Duodenal mucosa (tissue), 2 donors: ENCODE data around the gene XRCC1.
"Not testable (repeated sequence)": the region's sequence is repeated elsewhere in the genome, so short reads cannot be mapped to it uniquely, and the experiment has no call there.

ENCODE experiments used
- H3K27ac ChIP-seq: one replicate; pipeline ENCODE4 v1.7.0; 2013; ENCODE audit warnings: low read depth, low read length
- H3K27me3 ChIP-seq, 2 donors: one replicate each; pipeline ENCODE4 v1.7.0; 2013; ENCODE audit warnings: low read length in 2 of 2, control low read depth in 1 of 2; ENCODE audit not compliant: insufficient read depth in 2 of 2, control insufficient read depth in 1 of 2
- H3K36me3 ChIP-seq, 2 donors: one replicate each; pipeline ENCODE4 v1.7.0; 2013; ENCODE audit warnings: low read length in 2 of 2, control low read depth in 1 of 2; ENCODE audit not compliant: insufficient read depth in 2 of 2, control insufficient read depth in 1 of 2
- H3K4me1 ChIP-seq, 2 donors: one replicate each; pipeline ENCODE4 v1.7.0; 2013; ENCODE audit warnings: low read length in 2 of 2, control low read depth in 1 of 2; ENCODE audit not compliant: insufficient read depth in 2 of 2, control insufficient read depth in 1 of 2
- H3K4me3 ChIP-seq, 2 donors: one replicate each; pipeline ENCODE4 v1.7.0; 2013; ENCODE audit warnings: low read length in 2 of 2, low read depth in 1 of 2
- H3K9ac ChIP-seq, 2 donors: one replicate each; pipeline ENCODE4 v1.7.0; 2013; ENCODE audit warnings: low read length in 2 of 2, low read depth in 1 of 2
- H3K9me3 ChIP-seq, 2 donors: one replicate each; pipeline ENCODE4 v1.7.0; 2013; ENCODE audit warnings: low read length in 2 of 2, control low read depth in 1 of 2; ENCODE audit not compliant: control insufficient read depth in 1 of 2

Gene XRCC1

GRCh38 chr19:43600326-43600725 is 25.0 kb upstream of the XRCC1 start:
- H3K4me1 ChIP-seq: peaks cover 17% of the 10 kb centered on the region in 2 donors
- H3K27me3 ChIP-seq, H3K9me3 ChIP-seq, H3K27ac ChIP-seq, H3K9ac ChIP-seq, H3K4me3 ChIP-seq: not testable (repeated sequence)
- peaks cover 5 to 34% of the 10 kb centered on the region in 2 donors for H3K36me3 ChIP-seq

DNA sequence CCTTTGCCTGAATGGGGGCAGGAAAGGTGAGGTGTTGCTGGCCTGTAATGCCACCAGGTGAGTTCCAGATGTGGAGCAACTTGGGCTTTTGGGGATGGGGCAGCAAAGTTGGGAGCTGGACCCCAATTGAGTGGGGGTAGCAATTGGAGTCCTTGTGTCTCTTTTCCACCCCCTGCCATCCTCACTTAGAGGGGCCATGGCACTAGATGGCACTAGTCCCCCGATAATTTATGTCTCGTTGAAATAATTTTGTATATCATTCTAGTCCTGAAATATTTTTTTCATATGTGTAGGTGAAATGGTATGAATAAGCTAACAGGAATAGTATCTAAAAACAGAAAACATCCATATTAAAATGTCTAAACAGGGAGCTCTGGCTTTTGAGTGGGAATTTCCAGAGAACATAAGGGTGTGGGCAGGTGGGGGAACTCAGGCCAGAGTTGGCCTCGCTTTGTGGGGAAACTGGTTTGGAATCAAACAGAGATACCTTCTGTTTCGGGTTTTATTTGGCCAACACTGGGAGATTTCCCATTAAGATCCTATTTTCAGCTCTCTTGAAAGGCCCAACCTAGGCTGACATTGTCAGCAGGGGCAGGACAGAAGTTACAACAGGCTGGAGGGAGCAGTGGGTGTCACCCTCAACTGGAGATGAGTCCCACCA is 24.4 kb upstream of the XRCC1 start:
- Histone ChIP-seq H3K9me3 (no peaks in the 10 kb centered on the region), H3K27ac (no peak overlapping the region), H3K36me3 (peaks cover 5 to 34% of the 10 kb centered on the region in 2 donors), H3K4me1 (peaks cover 17 to 23% of the 10 kb centered on the region in 2 donors), H3K27me3 (no peaks in the 10 kb centered on the region), H3K9ac (no peak overlapping the region), H3K4me3 (no peak overlapping the region)

- no peak overlapping the region for H3K4me3 ChIP-seq
- H3K36me3 ChIP-seq: peaks cover 5 to 34% of the 10 kb centered on the region in 2 donors
- no peaks in the 10 kb centered on the region for H3K27me3 ChIP-seq
- H3K9ac ChIP-seq: no peak overlapping the region
- H3K27ac ChIP-seq: no peak overlapping the region
- no peaks in the 10 kb centered on the region for H3K9me3 ChIP-seq
- peaks cover 24 to 32% of the 10 kb centered on the region in 2 donors for H3K4me1 ChIP-seq
These were observed 23.3 kb upstream of the XRCC1 start for GRCh38 chr19:43598445-43599240.

GRCh38 chr19:43597876-43598275 is 22.5 kb upstream of the XRCC1 start:
- peak overlapping the region; percentile 81 to 99 for H3K4me3 ChIP-seq
- no peak overlapping the region for H3K27ac ChIP-seq
- peaks cover 8 to 39% of the 10 kb centered on the region in 2 donors for H3K36me3 ChIP-seq
- no peaks in the 10 kb centered on the region for H3K9me3 ChIP-seq
- H3K27me3 ChIP-seq: no peaks in the 10 kb centered on the region
- H3K4me1 ChIP-seq: peaks cover 28 to 32% of the 10 kb centered on the region in 2 donors
- H3K9ac ChIP-seq: no peak overlapping the region

- Histone ChIP-seq H3K27me3 (no peaks in the 10 kb centered on the region), H3K27ac (no peak overlapping the region), H3K9ac (peak overlapping the region; percentile 84 to 93), H3K36me3 (peaks cover 12 to 45% of the 10 kb centered on the region in 2 donors), H3K4me3 (peak overlapping the region; percentile 81 to 99), H3K9me3 (no peaks in the 10 kb centered on the region), H3K4me1 (peaks cover 28 to 32% of the 10 kb centered on the region in 2 donors)
These were observed 21.6 kb upstream of the XRCC1 start for GRCh38 chr19:43596842-43597461.

GRCh38 chr19:43595999-43596841 is 20.9 kb upstream of the XRCC1 start, which contains the start of the genes IRGQ and ZNF576:
TSS of gene IRGQ (minus strand) at chr19:43596134. CDS start at chr19:43595338, 796 bp downstream.
TSS of gene ZNF576 (plus strand) at chr19:43596595. CDS start at chr19:43597109, 514 bp downstream.
- peaks cover 28 to 32% of the 10 kb centered on the region in 2 donors for H3K4me1 ChIP-seq
- H3K36me3 ChIP-seq: peaks cover 12 to 40% of the 10 kb centered on the region in 2 donors
- H3K27ac ChIP-seq: peak within 1 kb of the TSS; percentile 91
- H3K9ac ChIP-seq: peak within 1 kb of the TSS; percentile 93 to 95
- no peaks in the 10 kb centered on the region for H3K9me3 ChIP-seq
- H3K4me3 ChIP-seq: peak within 1 kb of the TSS; percentile 81 to 99
- H3K27me3 ChIP-seq: no peaks in the 10 kb centered on the region

- Histone ChIP-seq H3K4me1 (peaks cover 28 to 32% of the 10 kb centered on the region in 2 donors), H3K9ac (peak overlapping the region; percentile 93 to 95), H3K9me3 (no peaks in the 10 kb centered on the region), H3K36me3 (peaks cover 12 to 34% of the 10 kb centered on the region in 2 donors), H3K4me3 (peak overlapping the region; percentile 79), H3K27ac (peak overlapping the region; percentile 91), H3K27me3 (no peaks in the 10 kb centered on the region)
These were observed 20.3 kb upstream of the XRCC1 start for GRCh38 chr19:43595605-43595998.

GRCh38 chr19:43594710-43595604 is 19.6 kb upstream of the XRCC1 start:
- H3K4me3 ChIP-seq: peak overlapping the region; percentile 79
- H3K36me3 ChIP-seq: peaks cover 7 to 29% of the 10 kb centered on the region in 2 donors
- peaks cover 28 to 32% of the 10 kb centered on the region in 2 donors for H3K4me1 ChIP-seq
- no peaks in the 10 kb centered on the region for H3K27me3 ChIP-seq
- H3K27ac ChIP-seq: peak overlapping the region; percentile 91
- no peaks in the 10 kb centered on the region for H3K9me3 ChIP-seq
- peak overlapping the region; percentile 93 to 95 for H3K9ac ChIP-seq
